SK-N-SH treated with all-trans-retinoic acid at 6 μM for 48 hours (cell line): ENCODE measurements around the gene ITGA8.

ENCODE experiments used
- ARNTL ChIP-seq: fragments of 450-650 bp; formaldehyde crosslinking; IDR thresholded peaks from 2 replicates; pipeline ENCODE4 v1.5.0; 2020; ENCODE audit warnings: low read depth, mild to moderate bottlenecking, moderate library complexity, borderline replicate concordance
- ESRRG ChIP-seq: fragments of 250-450 bp; sonication (Bioruptor Pico); IDR thresholded peaks from 2 replicates; pipeline ENCODE4 v1.6.1; 2021; ENCODE audit warnings: mild to moderate bottlenecking
- ISL1 ChIP-seq: fragments of 250-450 bp; sonication (Bioruptor Pico); IDR thresholded peaks from 2 replicates; pipeline ENCODE4 v2.1.2; 2022; ENCODE audit warnings: mild to moderate bottlenecking, moderate library complexity
- PATZ1 ChIP-seq: fragments of 250-450 bp; sonication (Bioruptor Pico); IDR thresholded peaks from 2 replicates; pipeline ENCODE4 v1.8.0; 2020; ENCODE audit warnings: mild to moderate bottlenecking, moderate library complexity, borderline replicate concordance
- RARB ChIP-seq: fragments of 250-450 bp; sonication (Bioruptor Pico); IDR thresholded peaks from 2 replicates; pipeline ENCODE4 v1.8.0; 2021; ENCODE audit warnings: mild to moderate bottlenecking, moderate library complexity
- ZNF565 ChIP-seq: fragments of 450-650 bp; formaldehyde crosslinking; conservative IDR thresholded peaks from 2 replicates; pipeline ENCODE4 v1.5.0; 2020; ENCODE audit warnings: low read depth, mild to moderate bottlenecking, moderate library complexity
- TF ChIP-seq, protein P1 (sequence below): fragments of 250-450 bp; sonication (Bioruptor Pico); IDR thresholded peaks from 2 replicates; pipeline ENCODE4 v1.5.1; 2020; ENCODE audit warnings: low read depth, mild to moderate bottlenecking, moderate library complexity

GRCh38 chr10:15472008-15472407 lies 247.7 kb downstream of the ITGA8 start:
- TF ChIP-seq, protein P1, sequence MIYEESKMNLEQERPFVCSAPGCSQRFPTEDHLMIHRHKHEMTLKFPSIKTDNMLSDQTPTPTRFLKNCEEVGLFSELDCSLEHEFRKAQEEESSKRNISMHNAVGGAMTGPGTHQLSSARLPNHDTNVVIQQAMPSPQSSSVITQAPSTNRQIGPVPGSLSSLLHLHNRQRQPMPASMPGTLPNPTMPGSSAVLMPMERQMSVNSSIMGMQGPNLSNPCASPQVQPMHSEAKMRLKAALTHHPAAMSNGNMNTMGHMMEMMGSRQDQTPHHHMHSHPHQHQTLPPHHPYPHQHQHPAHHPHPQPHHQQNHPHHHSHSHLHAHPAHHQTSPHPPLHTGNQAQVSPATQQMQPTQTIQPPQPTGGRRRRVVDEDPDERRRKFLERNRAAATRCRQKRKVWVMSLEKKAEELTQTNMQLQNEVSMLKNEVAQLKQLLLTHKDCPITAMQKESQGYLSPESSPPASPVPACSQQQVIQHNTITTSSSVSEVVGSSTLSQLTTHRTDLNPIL (CRISPR knock-in tag) = no peak
- no peak for TF ChIP-seq ESRRG
- no peak for TF ChIP-seq PATZ1 (CRISPR knock-in tag)
- TF ChIP-seq ARNTL (CRISPR knock-in tag) = no peak
- TF ChIP-seq ZNF565 (CRISPR knock-in tag) = no peak
- no peak for TF ChIP-seq RARB
- TF ChIP-seq ISL1 (CRISPR knock-in tag) = no peak
